HepG2 (cell line): ENCODE data around the gene LHB. TPM values are rescaled to one million over a fixed set of nuclear protein-coding genes. Genes with fewer than 3 reads are reported as not detected.

ENCODE experiments used
- EP300 ChIP-seq, 3 experiments: sonication (generic) in 1 of 3; formaldehyde crosslinking in 1 of 3; IDR thresholded peaks; 2 replicates each; pipeline versions ENCODE4 v1.5.1 to v1.6.1; 2011 to 2020; ENCODE audit warnings: low read depth in 2 of 3, low read length in 2 of 3, borderline replicate concordance in 1 of 3, improper control_type of control experiment in 1 of 3, mild to moderate bottlenecking in 1 of 3, missing genetic modification reagents in 1 of 3, moderate library complexity in 1 of 3
- HNF1A ChIP-seq, 2 experiments: sonication (generic) in 1 of 2; formaldehyde crosslinking in 1 of 2; IDR thresholded peaks; 2 replicates each; pipeline versions ENCODE4 v1.4.0 to v1.6.1; 2016 to 2020; ENCODE audit warnings: borderline replicate concordance in 1 of 2, low read depth in 1 of 2, mild to moderate bottlenecking in 1 of 2, missing genetic modification reagents in 1 of 2
- KLF12 ChIP-seq: sonication (generic); formaldehyde crosslinking; IDR thresholded peaks from 2 replicates; pipeline ENCODE4 v1.4.0; 2020; ENCODE audit warnings: missing genetic modification reagents, borderline replicate concordance
- MXD3 ChIP-seq: IDR thresholded peaks from 2 replicates; pipeline ENCODE4 v1.6.1; 2016; ENCODE audit warnings: mild to moderate bottlenecking, missing biosample characterization, missing genetic modification reagents
- NFIC ChIP-seq: IDR thresholded peaks from 2 replicates; pipeline ENCODE4 v1.6.1; 2012; ENCODE audit warnings: mild to moderate bottlenecking, low read length, inconsistent platforms
- POLR2AphosphoS2 ChIP-seq: IDR thresholded peaks from 2 replicates; pipeline ENCODE4 v1.6.1; 2011; ENCODE audit warnings: low read depth, low read length, improper control_type of control experiment
- RBM22 ChIP-seq: fragments of 200-400 bp; formaldehyde crosslinking; optimal IDR thresholded peaks from 2 replicates; pipeline ENCODE3; 2017; ENCODE audit warnings: mild to moderate bottlenecking, low read length, moderate library complexity
- REPIN1 ChIP-seq: sonication (generic); formaldehyde crosslinking; IDR thresholded peaks from 2 replicates; pipeline ENCODE4 v1.8.0; 2022; ENCODE audit warnings: missing genetic modification reagents, low read depth, mild to moderate bottlenecking, borderline replicate concordance
- SNAPC2 ChIP-seq: sonication (generic); formaldehyde crosslinking; IDR thresholded peaks from 2 replicates; pipeline ENCODE4 v1.8.1; 2022; ENCODE audit warnings: mild to moderate bottlenecking, missing genetic modification reagents
- SP1 ChIP-seq, 2 experiments: fragments of 450-650 bp in 1 of 2; sonication (generic) in 1 of 2; formaldehyde crosslinking in 1 of 2; IDR thresholded peaks; 2 replicates each; pipeline versions ENCODE4 v1.4.0 to v1.6.1; 2016 to 2020; ENCODE audit warnings: missing genetic modification reagents in 1 of 2
- TEF ChIP-seq: sonication (generic); formaldehyde crosslinking; IDR thresholded peaks from 2 replicates; pipeline ENCODE4 v1.5.0; 2020; ENCODE audit warnings: missing genetic modification reagents
- ZBTB43 ChIP-seq: sonication (generic); formaldehyde crosslinking; conservative IDR thresholded peaks from 2 replicates; pipeline ENCODE4 v1.4.0; 2020; ENCODE audit warnings: missing genetic modification reagents
- ZNF687 ChIP-seq: sonication (generic); formaldehyde crosslinking; IDR thresholded peaks from 2 replicates; pipeline ENCODE4 v1.5.1; 2020; ENCODE audit warnings: mild to moderate bottlenecking, missing genetic modification reagents, moderate library complexity
- ZNF709 ChIP-seq: sonication (generic); formaldehyde crosslinking; IDR thresholded peaks from 2 replicates; pipeline ENCODE4 v1.5.0; 2020; ENCODE audit warnings: mild to moderate bottlenecking, missing genetic modification reagents
- ZNF75D ChIP-seq: sonication (generic); formaldehyde crosslinking; IDR thresholded peaks from 2 replicates; pipeline ENCODE4 v1.8.1; 2023; ENCODE audit warnings: missing genetic modification reagents, mild to moderate bottlenecking, borderline replicate concordance
- polyA plus RNA-seq, 8 experiments: library from polyadenylated mRNA; depleted of rRNA in 3 of 8; stranded (reverse) in 7 of 8; unstranded in 1 of 8; fragments of >200 nt; fragmentation: Illumina TruSeq in 4 of 8; extraction: Trizol in 4 of 8; gene quantifications; 2 replicates each; pipeline versions ENCODE4 v1.2.1 to v1.2.3, GENCODE V29; 2011 to 2016; ENCODE audit warnings: low read depth in 4 of 8, missing spikeins in 1 of 8, mixed read lengths in 1 of 8; ENCODE audit not compliant: insufficient read depth in 1 of 8
- total RNA-seq, 5 experiments: library from RNA; depleted of rRNA; stranded (reverse); fragments of >200 nt; fragmentation: Illumina TruSeq; extraction: Trizol; gene quantifications; 2 replicates each; pipeline ENCODE4 v1.2.3, GENCODE V29; 2016; ENCODE audit warnings: low read depth in 1 of 5

Gene LHB
- total and polyA plus RNA-seq, 2 of the 13 experiments (the other 11 are each of a cell fraction or from before 2014, with no cell fraction given): not detected

GRCh38 chr19:48966541-48967345 lies 50.1 kb downstream of the LHB start (continued):
- TF ChIP-seq ZNF75D (CRISPR knock-in tag): no peak
- TF ChIP-seq TEF: 0 out of 2 replicates have a peak, but pooled peaks have one; percentile 46
- TF ChIP-seq HNF1A (IDR thresholded peaks at IDR 0.05; ENCODE audit: low read depth): peak; percentile 22; the same call in 1 of the 2 replicates
- no peak for TF ChIP-seq HNF1A (CRISPR knock-in tag; IDR thresholded peaks at IDR 0.05; ENCODE audit: borderline replicate concordance)
- no peak for TF ChIP-seq REPIN1 (CRISPR knock-in tag)
- peak; percentile 55; the same call in 1 of the 2 replicates for TF ChIP-seq KLF12 (CRISPR knock-in tag)
- TF ChIP-seq SP1 (IDR thresholded peaks at IDR 0.05): no peak
- TF ChIP-seq SP1 (CRISPR knock-in tag; IDR thresholded peaks at IDR 0.05): 0 out of 2 replicates have a peak, but pooled peaks have one; percentile 5
- TF ChIP-seq ZBTB43: 0 out of 2 replicates have a peak, but pooled peaks have one; percentile 21
- 0 out of 2 replicates have a peak, but pooled peaks have one; percentile 58 for TF ChIP-seq ZNF709
- TF ChIP-seq POLR2AphosphoS2: peak; percentile 24; the same call in 1 of the 2 replicates
- no peak for TF ChIP-seq SNAPC2 (CRISPR knock-in tag)
- TF ChIP-seq NFIC: peak; percentile 53; the same call in 1 of the 2 replicates
- no peak for TF ChIP-seq EP300 (IDR thresholded peaks at IDR 0.05; ENCODE audit: low read depth in 2 of 2, low read length in 2 of 2)
- no peak for TF ChIP-seq EP300 (CRISPR knock-in tag; IDR thresholded peaks at IDR 0.05; ENCODE audit: borderline replicate concordance)
- TF ChIP-seq MXD3 (CRISPR knock-in tag): no peak
- peak; percentile 24 for TF ChIP-seq RBM22
- TF ChIP-seq ZNF687 (CRISPR knock-in tag): no peak
